ENCODE measurements around the gene AEBP1. TPM values are rescaled to one million over a fixed set of nuclear protein-coding genes. Genes with fewer than 3 reads are reported as not detected.

AEBP1 gene
- total RNA-seq, 2 experiments from 2014 or later, result 13.0 to 15.7 TPM

DNA sequence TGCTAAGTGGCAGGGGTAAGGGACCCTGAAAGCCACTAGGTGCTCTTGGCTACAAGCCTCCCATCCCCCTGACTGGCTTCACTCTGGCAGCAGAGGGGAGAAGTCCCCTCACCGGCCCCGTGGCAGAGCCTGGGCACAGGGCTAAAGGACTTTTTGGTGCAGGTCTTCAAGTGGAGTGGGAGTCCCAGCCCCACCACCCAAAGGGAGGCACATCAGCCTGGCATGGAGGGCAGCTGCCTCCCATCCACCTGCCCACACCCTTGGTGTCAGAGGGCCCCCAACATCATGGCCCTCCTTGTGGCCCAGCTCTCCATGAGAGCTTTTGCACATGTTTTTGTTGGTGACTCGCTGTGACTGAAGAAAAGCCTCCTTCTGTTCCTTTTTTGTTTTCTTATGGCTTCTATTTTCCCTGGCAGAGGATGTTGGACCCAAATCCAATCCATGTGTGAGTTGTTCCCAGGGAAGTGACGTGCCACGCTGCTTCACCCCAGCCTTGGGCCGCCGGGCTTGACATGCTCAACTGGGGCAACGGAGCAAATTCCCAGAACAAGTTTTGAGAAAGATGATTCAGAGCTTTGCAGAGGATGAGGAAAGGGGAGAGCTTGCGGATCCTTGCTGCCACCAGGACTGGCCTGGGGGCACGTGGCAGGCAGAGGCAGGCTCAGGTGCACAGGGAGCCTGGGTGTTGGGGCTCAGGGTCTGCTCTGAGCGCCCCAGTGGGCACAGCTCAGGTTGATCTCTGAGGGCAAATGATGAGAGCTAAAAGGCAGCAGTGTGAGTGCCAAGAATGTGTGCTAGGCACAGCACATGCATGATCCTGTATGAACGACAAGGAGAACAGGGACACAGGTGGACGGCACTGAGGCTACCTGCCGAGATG is 1.9 kb upstream of the AEBP1 start:
- CTCF ChIA-PET, result no interaction called here
- POLR2A ChIA-PET, result interaction anchor here (0.9 kb wide), 1 partner anchor 21 kb away, joined by 3 read pairs; the partner anchor contains the start of gene POLD2
- H3K27ac Mint-ChIP-seq, result peak overlapping the region; percentile 45
- H3K9me3 Mint-ChIP-seq (ENCODE audit: insufficient read depth), result no peaks in the 10 kb centered on the region
- H3K4me1 Mint-ChIP-seq (ENCODE audit: low read depth), result peaks cover 26% of the 10 kb centered on the region
- H3K27me3 Mint-ChIP-seq (ENCODE audit: low read depth), result peaks cover 16% of the 10 kb centered on the region
- DNase-seq, result no peak
- no peak for ATAC-seq
- no peak overlapping the region for H3K4me3 Mint-ChIP-seq
- H3K36me3 Mint-ChIP-seq (ENCODE audit: low read depth), result no peaks in the 10 kb centered on the region

- Mint-ChIP-seq H3K4me1 (ENCODE audit: low read depth) (peaks cover 18% of the 10 kb centered on the region), H3K36me3 (ENCODE audit: low read depth) (no peaks in the 10 kb centered on the region), H3K27me3 (ENCODE audit: low read depth) (peaks cover 16% of the 10 kb centered on the region), H3K27ac (peak overlapping the region; percentile 44), H3K4me3 (peak overlapping the region; percentile 50), H3K9me3 (ENCODE audit: insufficient read depth) (no peaks in the 10 kb centered on the region)
- ChIA-PET CTCF (no interaction called here), POLR2A (interaction anchor here (0.6 kb wide), 1 partner anchor 21 kb away, joined by 4 read pairs; no protein-coding TSS in a partner anchor)
- ATAC-seq (no peak), DNase-seq (no peak)
Measured at GRCh38 chr7:44102846-44103565, 1.1 kb upstream of the AEBP1 start.

- no peaks in the 10 kb centered on the region for H3K36me3 Mint-ChIP-seq (ENCODE audit: low read depth)
- H3K27me3 Mint-ChIP-seq (ENCODE audit: low read depth), result peaks cover 16% of the 10 kb centered on the region
- ChIA-PET POLR2A (interaction anchor here (0.6 kb wide), 1 partner anchor 20 kb away, joined by 4 read pairs; no protein-coding TSS in a partner anchor), CTCF (no interaction called here)
- no peaks in the 10 kb centered on the region for H3K9me3 Mint-ChIP-seq (ENCODE audit: insufficient read depth)
- H3K4me1 Mint-ChIP-seq (ENCODE audit: low read depth), result peaks cover 13% of the 10 kb centered on the region
- ATAC-seq (no peak), DNase-seq (no peak)
- H3K27ac Mint-ChIP-seq, result peak overlapping the region; percentile 44
- peak overlapping the region; percentile 50 for H3K4me3 Mint-ChIP-seq
Measured at GRCh38 chr7:44103566-44103922, 601 bp upstream of the AEBP1 start.

DNA sequence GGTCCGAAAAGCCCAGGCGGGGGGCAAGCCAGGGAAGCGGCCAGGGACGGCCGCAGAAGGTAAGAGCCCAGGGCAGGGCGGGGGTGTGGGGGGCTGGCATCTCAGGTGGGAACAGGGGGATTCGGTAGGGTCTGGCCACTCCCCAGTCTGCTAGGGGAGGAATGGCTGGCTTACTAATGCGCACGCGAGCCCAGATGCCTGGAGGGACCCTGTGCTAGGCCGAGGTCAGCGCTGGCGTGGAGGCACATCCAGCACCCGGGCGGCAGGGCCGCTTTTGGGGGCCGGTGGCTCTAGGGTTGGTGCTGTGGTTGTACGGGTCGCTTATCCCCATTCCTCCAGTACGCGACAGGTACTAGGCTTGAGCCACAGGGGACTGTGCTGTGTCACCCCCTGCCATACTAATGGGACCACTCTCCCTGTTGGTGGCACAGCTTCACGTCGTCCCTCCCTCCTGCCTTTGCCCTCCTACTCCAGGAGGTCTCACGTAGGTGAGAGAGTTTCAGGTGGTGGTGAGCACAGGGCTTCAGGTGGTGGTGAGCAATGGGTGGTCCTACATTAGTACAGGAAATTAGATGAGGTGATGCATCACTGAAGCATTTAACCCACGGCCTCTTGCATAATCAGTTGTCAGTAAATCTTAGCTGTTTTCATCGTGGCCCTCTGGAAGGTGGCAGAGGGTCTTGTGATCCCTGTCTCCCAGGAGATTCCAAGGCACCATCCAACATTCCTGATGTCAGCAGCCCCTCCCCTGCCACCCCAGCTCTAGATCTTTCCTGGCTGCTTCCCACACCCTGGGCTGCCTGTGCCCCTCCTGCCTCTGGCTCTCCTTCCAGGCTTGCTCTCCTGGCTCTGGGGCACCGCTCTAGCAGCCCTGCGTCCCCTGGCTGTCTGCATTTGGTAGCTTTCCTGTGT is 971 bp downstream of the AEBP1 start:
- DNase-seq (no peak), ATAC-seq (peak; percentile 38)
- H3K36me3 Mint-ChIP-seq (ENCODE audit: low read depth), result no peaks in the 10 kb centered on the region
- H3K4me3 Mint-ChIP-seq, result peak overlapping the region; percentile 72
- peaks cover 8% of the 10 kb centered on the region for H3K4me1 Mint-ChIP-seq (ENCODE audit: low read depth)
- H3K9me3 Mint-ChIP-seq (ENCODE audit: insufficient read depth), result no peaks in the 10 kb centered on the region
- POLR2A ChIA-PET, result interaction anchor here (0.6 to 1.0 kb wide), 2 partner anchors 10 to 200 kb away, joined by 3 to 4 read pairs; no protein-coding TSS in a partner anchor
- H3K27me3 Mint-ChIP-seq (ENCODE audit: low read depth), result peaks cover 16% of the 10 kb centered on the region
- H3K27ac Mint-ChIP-seq, result peak overlapping the region; percentile 64
- CTCF ChIA-PET, result interaction anchor here (1.0 to 1.3 kb wide), 4 partner anchors 8 to 33 kb away, joined by 3 to 4 read pairs (median 4); partner anchors contain the start of gene POLD2

DNA sequence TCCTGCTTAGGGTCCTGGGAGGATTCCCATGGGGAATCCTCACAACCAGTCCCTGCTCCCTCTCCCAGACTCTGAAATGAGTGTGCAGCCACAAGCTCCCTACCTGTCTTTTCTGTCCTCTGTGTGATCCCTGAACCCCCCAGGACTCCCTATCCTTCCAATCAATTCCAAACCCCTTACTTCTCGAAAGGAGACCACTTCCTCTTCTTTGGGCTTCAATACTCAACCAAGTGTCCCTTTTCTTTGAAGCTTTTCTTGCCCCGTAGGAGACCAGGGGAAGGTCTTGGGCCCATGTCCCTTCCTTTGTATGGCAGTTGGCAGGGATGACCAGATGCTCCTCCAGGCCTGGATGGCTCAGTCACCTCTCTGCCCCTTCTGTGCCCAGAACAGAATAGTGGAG is 1.7 kb downstream of the AEBP1 start:
- POLR2A ChIA-PET, result interaction anchor here (1.8 kb wide), 1 partner anchor 9 kb away, joined by 8 read pairs; no protein-coding TSS in a partner anchor
- Mint-ChIP-seq H3K9me3 (ENCODE audit: insufficient read depth) (no peaks in the 10 kb centered on the region), H3K27ac (peak overlapping the region; percentile 47), H3K27me3 (ENCODE audit: low read depth) (peaks cover 16% of the 10 kb centered on the region), H3K4me3 (peak overlapping the region; percentile 72), H3K36me3 (ENCODE audit: low read depth) (no peaks in the 10 kb centered on the region), H3K4me1 (ENCODE audit: low read depth) (peaks cover 8% of the 10 kb centered on the region)
- CTCF ChIA-PET, result interaction anchor here (1.1 to 1.3 kb wide), 2 partner anchors 8 to 17 kb away, joined by 3 to 4 read pairs; no protein-coding TSS in a partner anchor
- ATAC-seq (no peak), DNase-seq (no peak)

DNA sequence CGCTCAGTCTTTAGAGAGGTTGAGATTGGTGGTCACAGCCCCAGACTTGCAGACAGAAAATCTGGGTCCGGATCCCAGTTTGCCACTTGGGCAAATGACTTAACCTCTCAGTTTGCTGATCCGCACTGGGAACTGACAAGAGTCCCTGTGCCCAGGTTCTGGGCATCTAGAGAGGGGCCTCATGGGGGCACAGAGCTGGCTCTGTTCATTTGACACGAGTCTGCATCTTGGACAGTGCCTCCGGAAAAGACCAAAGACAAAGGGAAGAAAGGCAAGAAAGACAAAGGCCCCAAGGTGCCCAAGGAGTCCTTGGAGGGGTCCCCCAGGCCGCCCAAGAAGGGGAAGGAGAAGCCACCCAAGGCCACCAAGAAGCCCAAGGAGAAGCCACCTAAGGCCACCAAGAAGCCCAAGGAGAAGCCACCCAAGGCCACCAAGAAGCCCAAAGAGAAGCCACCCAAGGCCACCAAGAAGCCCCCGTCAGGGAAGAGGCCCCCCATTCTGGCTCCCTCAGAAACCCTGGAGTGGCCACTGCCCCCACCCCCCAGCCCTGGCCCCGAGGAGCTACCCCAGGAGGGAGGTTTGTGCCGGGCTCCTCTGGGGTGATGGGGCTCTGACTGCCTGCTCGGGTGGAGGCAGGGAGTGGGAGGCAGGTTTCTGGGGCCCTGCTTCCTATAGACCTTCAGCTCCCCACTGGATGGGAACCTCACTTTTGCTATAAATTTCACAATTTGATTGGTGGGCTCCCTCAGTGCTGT is 2.3 kb downstream of the AEBP1 start:
- DNase-seq (no peak), ATAC-seq (no peak)
- no peaks in the 10 kb centered on the region for H3K36me3 Mint-ChIP-seq (ENCODE audit: low read depth)
- CTCF ChIA-PET, result interaction anchor here (0.8 to 1.1 kb wide), 2 partner anchors 16 to 25 kb away, joined by 3 read pairs; no protein-coding TSS in a partner anchor
- POLR2A ChIA-PET, result interaction anchor here (1.8 kb wide), 1 partner anchor 9 kb away, joined by 8 read pairs; no protein-coding TSS in a partner anchor
- peaks cover 16% of the 10 kb centered on the region for H3K27me3 Mint-ChIP-seq (ENCODE audit: low read depth)
- H3K27ac Mint-ChIP-seq, result no peak overlapping the region
- H3K4me1 Mint-ChIP-seq (ENCODE audit: low read depth), result peaks cover 8% of the 10 kb centered on the region
- H3K9me3 Mint-ChIP-seq (ENCODE audit: insufficient read depth), result no peaks in the 10 kb centered on the region
- no peak overlapping the region for H3K4me3 Mint-ChIP-seq

- Mint-ChIP-seq H3K27ac (no peak overlapping the region), H3K27me3 (ENCODE audit: low read depth) (peaks cover 13% of the 10 kb centered on the region), H3K4me3 (no peak overlapping the region), H3K9me3 (ENCODE audit: insufficient read depth) (no peaks in the 10 kb centered on the region), H3K36me3 (ENCODE audit: low read depth) (no peaks in the 10 kb centered on the region), H3K4me1 (ENCODE audit: low read depth) (peaks cover 8% of the 10 kb centered on the region)
- ATAC-seq, result no peak
- POLR2A ChIA-PET, result interaction anchor here (0.5 to 1.8 kb wide), 2 partner anchors 10 to 461 kb away, joined by 3 to 8 read pairs; no protein-coding TSS in a partner anchor
- DNase-seq, result no peak
- CTCF ChIA-PET, result interaction anchor here (0.8 kb wide), 1 partner anchor 24 kb away, joined by 3 read pairs; no protein-coding TSS in a partner anchor
Measured at GRCh38 chr7:44107116-44107960, 3.2 kb downstream of the AEBP1 start.

DNA sequence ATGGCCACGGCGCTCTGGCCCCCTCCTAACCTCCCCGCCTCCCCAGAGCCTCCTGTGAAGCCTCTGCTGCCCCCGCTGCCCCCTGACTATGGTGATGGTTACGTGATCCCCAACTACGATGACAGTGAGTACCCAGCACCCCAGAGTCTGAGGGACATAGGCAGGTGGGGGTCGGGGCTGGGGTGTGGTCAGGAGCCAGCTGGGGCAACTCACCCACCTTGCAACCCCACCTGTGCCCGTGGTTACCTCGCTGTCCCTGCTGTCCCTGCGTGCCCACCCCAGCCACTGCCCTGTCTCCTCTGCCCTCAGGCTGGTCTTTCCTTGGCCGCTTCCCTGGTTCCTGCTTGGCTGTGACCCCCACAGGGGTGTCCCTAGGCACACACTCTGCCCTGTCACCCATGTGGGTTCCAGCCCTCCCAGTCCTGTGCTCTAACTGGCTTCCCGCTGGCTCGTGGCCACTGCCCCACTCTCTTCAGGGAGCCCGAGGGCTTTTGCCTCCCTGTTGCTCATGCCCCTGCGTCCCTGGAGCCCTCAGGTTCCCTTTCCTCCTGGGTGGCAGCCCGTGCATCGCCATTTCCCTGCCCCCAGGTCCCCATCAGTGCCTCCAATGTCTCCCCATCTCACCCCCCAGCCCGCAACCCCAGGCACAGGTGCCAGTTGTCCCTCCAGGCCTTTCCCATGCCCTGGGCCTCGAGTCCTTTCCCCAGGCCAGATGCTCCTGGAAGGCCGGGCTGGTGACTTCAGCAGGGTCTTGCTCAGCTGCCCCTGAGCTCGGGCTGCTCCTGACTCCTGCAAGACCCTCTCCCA is 4.0 kb downstream of the AEBP1 start:
- H3K27ac Mint-ChIP-seq, result no peak overlapping the region
- no peak for DNase-seq
- ChIA-PET CTCF (interaction anchor here (1.9 kb wide), 1 partner anchor 14 kb away, joined by 6 read pairs; no protein-coding TSS in a partner anchor), POLR2A (interaction anchor here (0.5 kb wide), 1 partner anchor 461 kb away, joined by 3 read pairs; no protein-coding TSS in a partner anchor)
- H3K9me3 Mint-ChIP-seq (ENCODE audit: insufficient read depth), result no peaks in the 10 kb centered on the region
- peaks cover 2% of the 10 kb centered on the region for H3K36me3 Mint-ChIP-seq (ENCODE audit: low read depth)
- no peak overlapping the region for H3K4me3 Mint-ChIP-seq
- peaks cover 10% of the 10 kb centered on the region for H3K27me3 Mint-ChIP-seq (ENCODE audit: low read depth)
- no peak for ATAC-seq
- H3K4me1 Mint-ChIP-seq (ENCODE audit: low read depth), result peaks cover 8% of the 10 kb centered on the region

Measured in activated CD8-positive, alpha-beta T cell treated with anti-CD3 and anti-CD28 coated beads, Interleukin-2, amount 10 ng/mL, durations not matched to agents 7 days and 5 days (primary cell).